BJ (cell line): ENCODE results near the gene LOXL3. TPM values are rescaled to one million over a fixed set of nuclear protein-coding genes. Genes with fewer than 3 reads are reported as not detected.

Experiments used
- CTCF ChIA-PET: fragments of 350-600 bp; formaldehyde crosslinking; extraction: SDS; loops from one replicate; lab custom pipeline; 2021; ENCODE audit warnings: antibody characterized with exemption, inconsistent platforms; lab: Yijun Ruan, JAX
- POLR2A ChIA-PET: fragments of 300-600 bp; sonication (Branson Sonifier 250); formaldehyde crosslinking; extraction: SDS; loops from one replicate; lab custom pipeline; 2021; ENCODE audit warnings: antibody characterized with exemption; lab: Charles Lee
- DNase-seq: peaks from one replicate; pipeline ENCODE4 v3.0.0-alpha.2; 2011; ENCODE audit warnings: low read depth
- H3K27me3 ChIP-seq: 2 replicates; pipeline ENCODE4 v1.6.0; 2011; ENCODE audit warnings: low read length; ENCODE audit not compliant: control insufficient read depth, insufficient read depth
- H3K36me3 ChIP-seq: 2 replicates; pipeline ENCODE4 v1.5.1; 2011; ENCODE audit warnings: low read length; ENCODE audit not compliant: control insufficient read depth, insufficient read depth
- H3K4me3 ChIP-seq: 2 replicates; pipeline ENCODE4 v1.5.1; 2011; ENCODE audit warnings: low read depth, mild to moderate bottlenecking, control low read depth, low read length
- polyA plus RNA-seq: library from polyadenylated mRNA; depleted of rRNA; stranded (reverse); fragments of >200 nt; gene quantifications from 2 replicates; pipeline ENCODE4 v1.2.3, GENCODE V29; 2011
- TF ChIP-seq, protein P1 (sequence below): IDR thresholded peaks from 2 replicates; pipeline ENCODE4 v1.5.1; 2011; ENCODE audit warnings: low read depth, mild to moderate bottlenecking, control low read depth, inconsistent platforms, low read length, moderate library complexity; ENCODE audit not compliant: insufficient read depth

The LOXL3 gene
- polyA plus RNA-seq, 1 experiment, result 130 TPM

DNA sequence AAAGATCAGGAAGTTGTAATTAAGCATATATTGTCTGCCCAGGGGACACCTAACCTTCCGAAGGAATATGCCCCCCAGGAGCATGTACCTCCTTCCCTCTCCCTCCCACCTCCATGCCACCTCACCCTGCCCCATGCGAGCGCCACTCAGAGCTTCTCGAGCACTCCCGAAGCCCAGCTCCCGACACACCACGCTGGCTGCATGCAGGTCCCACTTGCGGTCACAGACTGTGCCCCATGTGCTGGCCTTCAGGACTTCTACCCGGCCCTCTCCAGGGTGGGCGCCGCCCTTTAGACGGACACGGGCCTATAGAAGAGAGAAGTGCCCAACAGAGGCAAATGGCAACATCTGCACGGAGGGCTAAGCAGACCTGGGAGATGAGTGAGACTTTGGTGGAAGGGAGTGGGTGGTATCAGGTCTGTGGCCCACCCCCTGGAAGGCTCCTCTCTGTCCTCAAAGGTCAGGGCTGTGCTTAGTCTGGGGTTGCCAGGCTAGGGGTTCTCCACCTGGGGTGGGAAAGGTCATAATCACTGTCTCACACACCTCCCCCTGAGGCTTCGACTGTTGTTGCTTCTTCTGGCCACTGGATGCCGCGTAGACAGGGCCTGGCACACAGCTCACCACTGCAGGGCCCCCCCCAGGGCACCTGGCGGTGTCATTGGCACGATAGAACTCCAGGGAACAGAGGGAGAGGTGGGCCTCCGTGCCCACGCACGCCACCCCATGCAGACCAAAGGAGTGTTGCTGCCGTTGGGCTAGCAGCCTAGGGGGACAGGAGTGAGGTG is 17.4 kb downstream of the LOXL3 start:
- no peak overlapping the region for H3K4me3 ChIP-seq
- peaks cover 14% of the 10 kb centered on the region for H3K36me3 ChIP-seq
- POLR2A ChIA-PET, result no interaction called here
- TF ChIP-seq, protein P1, sequence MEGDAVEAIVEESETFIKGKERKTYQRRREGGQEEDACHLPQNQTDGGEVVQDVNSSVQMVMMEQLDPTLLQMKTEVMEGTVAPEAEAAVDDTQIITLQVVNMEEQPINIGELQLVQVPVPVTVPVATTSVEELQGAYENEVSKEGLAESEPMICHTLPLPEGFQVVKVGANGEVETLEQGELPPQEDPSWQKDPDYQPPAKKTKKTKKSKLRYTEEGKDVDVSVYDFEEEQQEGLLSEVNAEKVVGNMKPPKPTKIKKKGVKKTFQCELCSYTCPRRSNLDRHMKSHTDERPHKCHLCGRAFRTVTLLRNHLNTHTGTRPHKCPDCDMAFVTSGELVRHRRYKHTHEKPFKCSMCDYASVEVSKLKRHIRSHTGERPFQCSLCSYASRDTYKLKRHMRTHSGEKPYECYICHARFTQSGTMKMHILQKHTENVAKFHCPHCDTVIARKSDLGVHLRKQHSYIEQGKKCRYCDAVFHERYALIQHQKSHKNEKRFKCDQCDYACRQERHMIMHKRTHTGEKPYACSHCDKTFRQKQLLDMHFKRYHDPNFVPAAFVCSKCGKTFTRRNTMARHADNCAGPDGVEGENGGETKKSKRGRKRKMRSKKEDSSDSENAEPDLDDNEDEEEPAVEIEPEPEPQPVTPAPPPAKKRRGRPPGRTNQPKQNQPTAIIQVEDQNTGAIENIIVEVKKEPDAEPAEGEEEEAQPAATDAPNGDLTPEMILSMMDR, result no peak
- H3K27me3 ChIP-seq, result no peaks in the 10 kb centered on the region
- DNase-seq, result no peak
- CTCF ChIA-PET, result no interaction called here

DNA sequence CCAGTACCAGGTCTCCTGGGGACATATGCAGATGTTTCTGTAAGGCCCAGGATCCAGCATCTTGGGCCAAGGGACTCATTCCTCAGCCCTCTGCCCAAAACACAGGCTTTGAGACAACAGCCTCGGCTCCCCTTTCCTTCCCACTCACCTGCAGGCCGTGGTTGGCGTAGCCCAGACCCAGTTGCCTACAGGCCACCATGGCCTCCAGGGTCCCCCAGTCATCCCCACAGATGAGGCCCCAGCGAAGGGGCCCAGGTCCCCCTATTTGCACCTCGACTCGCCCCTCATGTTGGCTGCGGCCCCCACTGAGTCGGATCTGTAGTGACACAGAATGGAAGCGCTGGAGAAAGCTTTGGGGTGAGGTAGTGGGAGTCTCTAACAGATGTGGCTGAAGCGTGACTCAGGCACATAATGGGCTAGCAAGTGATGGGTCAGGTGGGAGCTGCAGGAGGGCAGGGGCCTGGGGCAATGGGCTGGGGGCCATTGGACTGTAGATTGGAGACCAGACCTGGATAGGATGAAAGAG is 18.2 kb downstream of the LOXL3 start:
- ChIA-PET CTCF (no interaction called here), POLR2A (no interaction called here)
- TF ChIP-seq, protein P1, result no peak
- DNase-seq, result no peak
- H3K4me3 ChIP-seq, result no peak overlapping the region
- no peaks in the 10 kb centered on the region for H3K27me3 ChIP-seq
- peaks cover 11% of the 10 kb centered on the region for H3K36me3 ChIP-seq

DNA sequence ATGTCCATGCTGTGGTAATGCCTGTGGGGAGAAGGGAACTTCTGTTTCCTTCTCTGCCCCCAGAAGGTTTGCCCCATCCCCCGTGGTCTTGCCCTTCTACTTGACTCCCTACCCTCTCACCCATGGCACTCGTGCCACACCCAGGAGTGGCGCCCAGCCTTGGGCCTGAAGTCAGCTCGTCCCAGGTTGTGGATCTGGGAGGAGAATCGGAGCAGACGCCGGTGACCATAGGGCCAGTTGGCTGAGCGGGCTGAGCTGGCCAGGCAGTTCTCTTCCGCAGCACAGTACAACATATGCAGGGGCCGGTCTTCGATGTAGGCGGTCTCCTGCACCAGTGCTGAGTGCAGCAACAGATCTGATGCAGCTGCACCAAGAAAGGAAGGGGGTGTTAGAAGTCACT is 19.3 kb downstream of the LOXL3 start:
- ChIA-PET POLR2A (no interaction called here), CTCF (interaction anchor here (2.1 to 2.8 kb wide), 2 partner anchors 52 to 55 kb away, joined by 5 to 12 read pairs; partner anchors contain the start of genes CCDC142 and TTC31)
- Histone ChIP-seq H3K27me3 (no peaks in the 10 kb centered on the region), H3K4me3 (no peak overlapping the region), H3K36me3 (peaks cover 8% of the 10 kb centered on the region)
- TF ChIP-seq, protein P1, result no peak
- no peak for DNase-seq

DNA sequence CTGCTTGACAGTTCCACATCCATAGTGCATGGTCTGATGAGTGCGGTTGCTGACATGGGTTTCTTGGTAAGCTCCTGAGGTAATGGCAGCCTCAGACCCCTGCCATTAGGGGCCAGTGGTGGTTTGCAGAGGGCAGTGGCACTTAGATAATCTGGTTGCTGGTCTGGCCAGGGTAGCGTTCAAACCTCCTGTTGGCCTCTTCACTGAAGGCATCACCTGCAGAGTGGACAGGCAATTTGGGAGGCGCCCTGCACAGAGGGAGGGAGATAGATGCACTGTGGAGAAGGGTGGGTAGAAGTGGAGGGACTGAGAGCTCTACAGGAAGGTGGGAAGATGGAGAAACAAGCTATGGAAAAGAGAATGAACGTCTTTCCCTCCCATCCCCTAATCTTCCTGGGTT is 20.3 kb downstream of the LOXL3 start:
- Histone ChIP-seq H3K27me3 (no peaks in the 10 kb centered on the region), H3K4me3 (no peak overlapping the region), H3K36me3 (peaks cover 8% of the 10 kb centered on the region; the same call in 1 of the 2 replicates)
- no peak for DNase-seq
- POLR2A ChIA-PET, result interaction anchor here (0.9 kb wide), 1 partner anchor 55 kb away, joined by 3 read pairs; no protein-coding TSS in a partner anchor
- TF ChIP-seq, protein P1, result no peak
- CTCF ChIA-PET, result interaction anchor here (1.2 to 2.8 kb wide), 5 partner anchors 11 to 56 kb away, joined by 3 to 12 read pairs (median 5); partner anchors contain the start of genes CCDC142 and TTC31

DNA sequence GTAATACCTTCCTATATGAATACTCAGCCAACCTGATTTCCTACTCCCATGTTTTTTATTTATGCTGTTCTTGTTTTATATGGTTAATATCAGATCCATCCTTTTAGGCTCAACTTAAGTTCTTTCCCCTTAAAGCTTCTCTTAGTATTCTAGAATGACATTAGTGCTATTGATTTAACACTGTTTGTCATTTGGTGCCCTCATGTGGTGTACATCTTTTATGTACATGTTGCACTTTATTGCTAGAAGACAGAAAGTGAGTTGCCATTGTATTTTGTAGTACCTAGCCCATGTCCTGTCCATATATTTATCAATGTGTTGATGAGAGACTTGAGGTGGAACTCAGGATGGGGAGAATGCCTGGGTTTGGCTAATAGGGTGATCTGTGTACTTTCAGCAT is 21.5 kb downstream of the LOXL3 start:
- DNase-seq, result no peak
- Histone ChIP-seq H3K27me3 (no peaks in the 10 kb centered on the region), H3K36me3 (peaks cover 10% of the 10 kb centered on the region), H3K4me3 (no peak overlapping the region)
- CTCF ChIA-PET, result interaction anchor here (0.6 to 2.8 kb wide), 12 partner anchors 7 to 1285 kb away, joined by 3 to 12 read pairs (median 4); partner anchors contain the start of genes CCDC142 and TTC31
- TF ChIP-seq, protein P1, result peak; percentile 27; the same call in 1 of the 2 replicates
- POLR2A ChIA-PET, result no interaction called here
